ENCODE measurements around the gene GATAD2B.
A peak's percentile ranks its signal among the peaks of the same experiment; 100 is the strongest.

The GATAD2B gene

DNA sequence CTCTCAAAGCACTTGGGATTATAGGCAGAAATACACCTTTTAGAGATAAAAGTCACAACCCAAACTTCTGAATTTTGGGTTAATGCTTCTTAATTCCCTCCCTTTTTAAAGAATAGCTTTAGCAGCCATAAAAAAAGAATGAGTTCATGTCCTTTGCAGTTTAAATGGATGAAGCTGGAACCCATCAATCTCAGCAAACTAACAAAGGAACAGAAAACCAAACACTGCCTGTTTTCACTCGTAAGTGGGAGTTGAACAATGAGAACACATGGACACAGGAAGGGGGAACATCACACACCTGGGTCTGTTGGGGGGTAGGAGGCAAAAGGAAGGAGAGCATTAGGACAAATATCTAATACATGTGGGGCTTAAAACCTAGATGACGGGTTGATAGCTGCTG is 91.7 kb downstream of the GATAD2B start:
- in situ Hi-C loops (cut with HindIII; ENCODE audit: low sequenced_read_pairs) = no loop called here
- DNase-seq (ENCODE audit: low read depth) = no peak
- TF ChIP-seq CTCF (IDR thresholded peaks at IDR 0.05; ENCODE audit: low read depth, low read length, missing control alignments) = no peak
- no peak overlapping the region for H3K4me3 ChIP-seq (ENCODE audit: low read depth, low read length)

DNA sequence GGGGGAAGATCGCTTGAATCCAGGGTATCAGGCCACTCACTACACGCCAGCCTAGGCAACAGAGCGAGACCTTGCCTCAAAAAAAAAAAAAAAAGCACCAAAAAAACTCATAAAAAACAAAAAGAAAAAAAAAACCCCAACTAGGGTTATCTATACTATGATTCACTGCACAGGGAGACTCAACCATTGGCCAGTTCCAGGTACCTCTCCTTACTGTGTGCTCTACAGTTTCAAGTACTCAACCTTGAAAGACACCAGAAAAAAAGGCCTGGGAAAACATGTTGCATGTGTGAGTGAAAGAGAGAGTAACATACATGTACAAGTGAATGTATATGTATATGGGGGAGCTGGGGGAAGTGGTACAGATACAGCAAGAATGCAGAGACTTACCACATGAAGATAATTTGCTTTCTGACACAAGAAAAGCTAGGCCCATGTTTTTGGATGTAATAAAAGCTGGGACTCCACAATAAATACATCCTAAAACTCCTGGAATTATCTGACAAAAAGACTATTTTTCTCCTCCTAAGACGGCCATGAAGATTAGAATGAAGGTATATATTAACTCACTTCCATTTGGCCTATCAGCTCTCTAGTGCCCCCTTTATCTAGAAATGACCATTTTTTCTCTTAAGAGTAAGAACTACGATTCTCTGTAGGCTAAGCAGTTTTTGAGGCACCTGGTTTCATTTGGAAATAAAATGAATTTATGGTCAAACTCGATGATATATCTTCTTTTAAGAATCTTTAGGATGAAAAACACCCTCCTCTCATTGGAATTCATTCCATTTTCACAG is 95.4 kb downstream of the GATAD2B start:
- in situ Hi-C loops (cut with HindIII; ENCODE audit: low sequenced_read_pairs) = no loop called here
- peak; percentile 23 for TF ChIP-seq CTCF (IDR thresholded peaks at IDR 0.05; ENCODE audit: low read depth, low read length, missing control alignments)
- H3K4me3 ChIP-seq (ENCODE audit: low read depth, low read length) = no peak overlapping the region
- no peak for DNase-seq (ENCODE audit: low read depth)

GRCh38 chr1:153818876-153819275 is 103.9 kb downstream of the GATAD2B start:
- in situ Hi-C loops (cut with HindIII; ENCODE audit: low sequenced_read_pairs) = loop anchor here (5.0 to 25.0 kb wide), 2 partner anchors 93 to 143 kb away; partner anchors contain the start of genes GATAD2B and SLC39A1
- DNase-seq (ENCODE audit: low read depth) = no peak
- TF ChIP-seq CTCF (IDR thresholded peaks at IDR 0.05; ENCODE audit: low read depth, low read length, missing control alignments) = no peak

DNA sequence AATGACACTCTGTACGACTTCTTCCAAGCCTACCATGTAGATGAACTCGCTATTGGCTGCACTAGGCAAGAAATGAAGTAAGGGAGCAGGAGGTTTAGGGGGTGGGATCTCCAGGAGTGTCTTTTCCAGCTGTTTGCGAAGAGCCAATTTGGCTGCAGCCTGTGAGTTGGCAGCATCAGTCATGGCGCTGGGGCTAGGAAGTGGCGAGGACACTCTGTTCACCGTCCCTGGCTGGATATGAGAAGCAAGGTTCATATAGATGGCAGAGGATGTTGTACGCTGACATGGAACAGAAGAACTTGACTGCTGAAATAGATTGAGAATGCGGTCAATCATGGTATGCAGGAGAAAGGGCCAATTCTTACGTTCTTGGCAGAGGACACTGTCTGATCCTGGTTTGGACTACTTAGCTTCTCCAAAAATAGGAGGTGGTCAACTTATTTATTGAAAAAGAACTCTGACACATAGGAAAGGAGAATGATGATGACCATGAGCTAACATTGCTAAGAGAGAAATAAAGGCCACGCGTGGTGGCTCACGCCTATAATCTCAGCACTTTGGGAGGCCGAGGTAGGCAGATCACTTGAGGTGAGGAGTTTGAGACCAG is 106.4 kb downstream of the GATAD2B start:
- TF ChIP-seq CTCF (IDR thresholded peaks at IDR 0.05; ENCODE audit: low read depth, low read length, missing control alignments) = no peak
- in situ Hi-C loops (cut with HindIII; ENCODE audit: low sequenced_read_pairs) = loop anchor here (5.0 to 25.0 kb wide), 2 partner anchors 96 to 146 kb away; partner anchors contain the start of genes GATAD2B and SLC39A1
- no peak overlapping the region for H3K4me3 ChIP-seq (ENCODE audit: low read depth, low read length)
- DNase-seq (ENCODE audit: low read depth) = no peak

More at GRCh38 chr1:153818876-153819275, 103.9 kb downstream of the GATAD2B start:
- no peak overlapping the region for H3K4me3 ChIP-seq (ENCODE audit: low read depth, low read length)

DNA sequence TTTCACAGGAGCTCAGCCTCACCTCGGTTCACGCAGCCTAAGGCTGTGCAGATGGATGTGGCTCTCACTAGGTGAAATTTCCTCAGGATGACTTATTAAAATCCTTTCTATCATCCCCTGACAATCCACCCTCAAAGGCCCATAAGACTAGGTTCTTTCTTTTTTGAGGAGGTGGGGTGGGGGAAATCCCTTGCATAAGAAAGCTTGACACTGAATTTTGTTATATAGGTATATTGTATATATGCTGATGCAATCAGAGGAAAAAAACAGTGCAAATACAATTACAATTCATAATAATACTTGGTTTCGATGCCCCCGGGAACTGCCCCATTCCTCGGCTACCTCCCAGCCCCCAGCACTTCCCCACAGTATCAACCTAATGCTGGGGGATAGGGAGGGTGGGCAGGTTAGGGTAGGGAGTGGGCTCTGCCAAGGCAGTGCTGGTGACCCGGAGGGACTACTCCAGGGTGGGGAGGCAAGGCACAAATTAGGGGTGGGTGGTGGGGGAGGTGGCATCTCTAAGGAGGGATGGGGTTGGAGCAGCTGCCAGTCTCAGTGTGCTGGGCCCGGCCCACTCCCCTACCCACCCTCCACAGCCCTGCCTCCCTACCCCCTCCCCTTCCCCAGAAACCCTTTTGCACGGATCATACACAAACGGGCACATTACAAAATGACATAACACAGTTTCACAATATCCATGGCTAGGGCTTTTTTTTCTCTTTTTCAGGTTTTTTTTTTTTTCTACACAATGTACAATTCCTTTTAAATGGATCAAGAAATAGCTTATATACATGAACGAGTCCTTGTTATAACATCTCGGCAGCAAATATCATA is 116.7 kb downstream of the GATAD2B start:
- in situ Hi-C loops (cut with HindIII; ENCODE audit: low sequenced_read_pairs) = loop anchor here (25.0 kb wide), 1 partner anchor 106 kb away; the partner anchor contains the start of gene GATAD2B

More for the DNA sequence above, 116.7 kb downstream of the GATAD2B start:
- no peak for DNase-seq (ENCODE audit: low read depth)
- H3K4me3 ChIP-seq (ENCODE audit: low read depth, low read length) = no peak overlapping the region
- TF ChIP-seq CTCF (IDR thresholded peaks at IDR 0.05; ENCODE audit: low read depth, low read length, missing control alignments) = no peak
